Measurements from ENCODE around the gene PERP.
A peak's percentile ranks its signal among the peaks of the same experiment; 100 is the strongest.

PERP gene

DNA sequence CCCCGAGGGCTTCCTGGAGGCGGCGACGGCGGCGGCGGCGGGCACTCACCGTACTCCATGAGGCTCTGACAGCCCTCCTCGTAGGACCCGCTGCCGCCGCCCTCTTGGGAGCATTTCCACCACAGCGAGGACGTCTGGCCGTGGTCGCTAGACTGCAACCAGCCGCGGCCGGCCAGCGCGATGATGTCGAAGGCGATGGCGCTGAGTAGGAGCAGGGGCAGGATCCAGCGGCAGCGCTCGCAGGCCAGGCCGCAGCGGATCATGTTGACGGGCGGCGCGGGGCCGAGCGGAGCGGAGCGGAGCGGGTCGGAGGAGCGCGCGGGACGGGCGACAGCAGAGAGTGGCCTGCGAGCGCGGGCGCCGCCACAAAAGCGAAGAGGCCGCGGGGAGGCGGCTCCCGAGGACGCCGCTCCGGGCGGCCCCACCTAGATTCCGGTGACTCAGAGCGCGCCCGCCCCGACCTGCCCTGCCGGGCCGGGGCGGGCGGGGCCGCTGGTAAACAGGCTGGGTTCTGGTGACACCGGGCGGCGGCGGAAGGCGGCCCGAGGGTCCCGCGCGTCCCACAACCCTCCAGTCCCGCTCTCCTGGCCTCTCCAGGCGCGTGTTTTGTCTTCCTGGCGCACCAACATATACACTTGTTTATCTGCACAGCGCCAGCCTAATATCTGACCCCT lies at the start of gene PERP:
TSS of gene PERP (minus strand) at position 342 of the 674 bp plus-strand sequence. CDS start at position 263, 79 bp downstream.
- TF ChIP-seq CTCF (IDR thresholded peaks at IDR 0.05), result peak; percentile 9
- H3K27me3 ChIP-seq (ENCODE audit: control insufficient read depth, insufficient read depth, low read length), result no peaks in the 10 kb centered on the region

DNA sequence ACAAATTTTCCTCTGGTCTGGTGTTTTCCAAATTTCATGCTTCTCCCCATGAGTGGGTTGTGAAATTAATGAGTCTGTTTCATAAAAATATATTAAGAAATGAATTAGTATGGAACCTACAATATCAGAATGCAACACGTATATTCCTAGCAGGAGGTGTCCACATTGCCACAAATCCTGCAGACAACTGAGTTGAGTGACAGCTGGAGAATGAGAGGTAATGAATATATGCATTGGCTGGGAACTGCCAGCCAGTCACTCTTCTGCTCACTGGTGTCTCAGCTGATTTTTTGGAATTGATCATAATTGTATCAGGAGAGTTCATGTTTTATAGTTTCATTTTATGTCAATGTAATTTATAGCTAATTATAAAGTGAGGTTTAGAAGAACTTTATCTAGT lies 48.2 kb upstream of the PERP start:
- TF ChIP-seq CTCF (IDR thresholded peaks at IDR 0.05), result no peak

More for the DNA sequence above, at the start of gene PERP:
- Histone ChIP-seq H3K9ac (peak within 1 kb of the TSS; percentile 89), H3K4me2 (ENCODE audit: low read length) (peak within 1 kb of the TSS; percentile 97), H3K4me1 (peaks cover 5% of the 10 kb centered on the region), H3K36me3 (ENCODE audit: control insufficient read depth, insufficient read depth, low read length) (no peaks in the 10 kb centered on the region), H3K9me3 (ENCODE audit: control insufficient read depth, low read length) (no peaks in the 10 kb centered on the region), H3K4me3 (ENCODE audit: low read depth, low read length) (peak within 1 kb of the TSS; percentile 73), H2AFZ (peak within 1 kb of the TSS; percentile 92), H3K79me2 (no peaks in the 10 kb centered on the region), H3K27ac (peak within 1 kb of the TSS; percentile 80)

DNA sequence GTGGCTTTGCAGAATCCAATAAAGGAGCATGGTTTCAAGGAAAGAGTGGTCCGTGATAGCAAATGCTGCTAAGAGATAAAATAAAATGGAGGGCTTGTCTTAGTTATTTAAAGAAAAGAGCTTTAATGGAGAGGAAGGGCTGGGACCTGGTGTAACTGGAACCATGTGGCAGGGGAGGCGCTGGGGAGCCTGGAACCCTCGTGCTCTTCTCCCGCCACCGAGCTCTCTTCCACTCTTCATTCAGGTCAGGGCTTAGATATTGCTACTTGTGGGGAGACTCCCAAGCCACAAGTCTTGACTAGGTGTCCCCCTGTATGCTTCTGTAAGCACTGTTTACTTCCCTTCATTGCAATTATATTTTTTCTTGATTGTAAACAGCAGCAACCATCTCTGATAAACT lies 39.3 kb upstream of the PERP start:
- Histone ChIP-seq H3K4me2 (ENCODE audit: low read length) (no peak overlapping the region), H3K79me2 (no peaks in the 10 kb centered on the region), H2AFZ (no peak overlapping the region), H3K36me3 (ENCODE audit: control insufficient read depth, insufficient read depth, low read length) (no peaks in the 10 kb centered on the region), H3K27ac (no peak overlapping the region), H3K9me3 (ENCODE audit: control insufficient read depth, low read length) (no peaks in the 10 kb centered on the region), H3K9ac (no peak overlapping the region), H3K4me3 (ENCODE audit: low read depth, low read length) (no peak overlapping the region), H3K4me1 (no peaks in the 10 kb centered on the region), H3K27me3 (ENCODE audit: control insufficient read depth, insufficient read depth, low read length) (no peaks in the 10 kb centered on the region)
- no peak for TF ChIP-seq CTCF (IDR thresholded peaks at IDR 0.05)

More for the DNA sequence above, 48.2 kb upstream of the PERP start:
- H3K27ac ChIP-seq, result no peak overlapping the region
- H3K4me2 ChIP-seq (ENCODE audit: low read length), result no peak overlapping the region
- H3K27me3 ChIP-seq (ENCODE audit: control insufficient read depth, insufficient read depth, low read length), result no peaks in the 10 kb centered on the region
- no peak overlapping the region for H3K4me3 ChIP-seq (ENCODE audit: low read depth, low read length)
- no peak overlapping the region for H3K9ac ChIP-seq
- no peaks in the 10 kb centered on the region for H3K9me3 ChIP-seq (ENCODE audit: control insufficient read depth, low read length)
- H2AFZ ChIP-seq, result no peak overlapping the region
- H3K79me2 ChIP-seq, result no peaks in the 10 kb centered on the region
- no peaks in the 10 kb centered on the region for H3K4me1 ChIP-seq
- H3K36me3 ChIP-seq (ENCODE audit: control insufficient read depth, insufficient read depth, low read length), result no peaks in the 10 kb centered on the region

DNA sequence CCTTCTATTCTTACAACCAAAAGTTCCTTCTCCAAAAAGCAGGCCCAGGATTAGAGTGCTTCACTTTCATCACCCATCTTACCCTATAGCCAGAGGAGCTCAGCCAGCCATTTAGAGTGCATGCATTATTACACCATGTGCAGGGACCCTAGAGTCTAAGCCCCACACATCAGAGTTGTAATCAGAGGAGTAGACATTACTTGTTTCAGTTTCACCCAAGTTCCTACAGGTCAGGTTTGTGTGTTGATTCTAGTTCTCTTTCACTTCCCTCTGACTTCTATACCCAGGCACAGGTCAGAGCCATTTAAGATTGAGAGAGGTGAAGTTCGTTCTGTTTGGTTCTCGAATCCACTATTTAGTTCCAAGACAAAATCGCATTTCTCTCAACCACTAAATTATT lies 38.2 kb upstream of the PERP start:
- no peaks in the 10 kb centered on the region for H3K27me3 ChIP-seq (ENCODE audit: control insufficient read depth, insufficient read depth, low read length)
- no peak overlapping the region for H3K27ac ChIP-seq
- H3K9ac ChIP-seq, result no peak overlapping the region
- no peak overlapping the region for H3K4me2 ChIP-seq (ENCODE audit: low read length)
- no peaks in the 10 kb centered on the region for H3K79me2 ChIP-seq
- H3K9me3 ChIP-seq (ENCODE audit: control insufficient read depth, low read length), result no peaks in the 10 kb centered on the region
- H3K4me1 ChIP-seq, result no peaks in the 10 kb centered on the region
- no peak for TF ChIP-seq CTCF (IDR thresholded peaks at IDR 0.05)
- no peak overlapping the region for H3K4me3 ChIP-seq (ENCODE audit: low read depth, low read length)
- H2AFZ ChIP-seq, result no peak overlapping the region
- H3K36me3 ChIP-seq (ENCODE audit: control insufficient read depth, insufficient read depth, low read length), result no peaks in the 10 kb centered on the region

GRCh38 chr6:138142806-138143205 lies 35.6 kb upstream of the PERP start:
- Histone ChIP-seq H3K4me2 (ENCODE audit: low read length) (no peak overlapping the region), H3K9ac (no peak overlapping the region), H3K27me3 (ENCODE audit: control insufficient read depth, insufficient read depth, low read length) (no peaks in the 10 kb centered on the region), H2AFZ (no peak overlapping the region), H3K4me3 (ENCODE audit: low read depth, low read length) (no peak overlapping the region), H3K79me2 (no peaks in the 10 kb centered on the region), H3K4me1 (no peaks in the 10 kb centered on the region), H3K27ac (no peak overlapping the region), H3K36me3 (ENCODE audit: control insufficient read depth, insufficient read depth, low read length) (no peaks in the 10 kb centered on the region), H3K9me3 (ENCODE audit: control insufficient read depth, low read length) (no peaks in the 10 kb centered on the region)
- TF ChIP-seq CTCF (IDR thresholded peaks at IDR 0.05), result no peak
